ENCODE measurements around the gene RETREG2. TPM values are rescaled to one million over a fixed set of nuclear protein-coding genes. Genes with fewer than 3 reads are reported as not detected.

The RETREG2 gene
- total RNA-seq, 1 experiment from 2014 or later, result 46.7 TPM

GRCh38 chr2:219230059-219230540 is 52.0 kb downstream of the RETREG2 start:
- 0 out of 2 replicates have a peak overlapping the region, but pooled peaks have one; percentile 10 for H3K14ac ChIP-seq (ENCODE audit: insufficient read depth, low read length)
- H4K20me1 ChIP-seq (ENCODE audit: control insufficient read depth, insufficient read depth, insufficient read length), result no peaks in the 10 kb centered on the region
- H2BK20ac ChIP-seq (ENCODE audit: low read depth, low read length, poor library complexity, severe bottlenecking), result no peak overlapping the region
- no peaks in the 10 kb centered on the region for H3K4me1 ChIP-seq (ENCODE audit: insufficient read depth, low read length)
- H2BK15ac ChIP-seq (ENCODE audit: low read depth, low read length), result no peak overlapping the region
- no peak for TF ChIP-seq CTCF (conservative IDR thresholded peaks at IDR 0.05)
- peak overlapping the region; percentile 79 for H3K9ac ChIP-seq (ENCODE audit: extremely low read depth, insufficient read length, low read length)
- Mint-ChIP-seq H3K9me3 (no peaks in the 10 kb centered on the region; a peak in 1 of 5 replicates), H3K27me3 (ENCODE audit: low read depth) (no peaks in the 10 kb centered on the region; the same call in 1 of the 2 replicates), H3K27ac (peak overlapping the region; percentile 99 to 100 (median 99)), H3K4me1 (peaks cover 11% of the 10 kb centered on the region in 2 experiments), H3K4me3 (peak overlapping the region; percentile 96 to 99), H3K36me3 (ENCODE audit: insufficient read depth in 1 of 3, low read depth in 3 of 3) (peaks cover 21 to 54% (median 48%) of the 10 kb centered on the region in 3 experiments)
- H2BK120ac ChIP-seq (ENCODE audit: low read depth, low read length, poor library complexity, severe bottlenecking), result no peak overlapping the region
- H3K79me1 ChIP-seq (ENCODE audit: insufficient read depth, low read depth, low read length, poor library complexity, severe bottlenecking), result no peaks in the 10 kb centered on the region
- no peak overlapping the region for H3K18ac ChIP-seq (ENCODE audit: insufficient read length, low read depth, low read length)
- peak; percentile 51 for DNase-seq
- H3K27ac ChIP-seq (ENCODE audit: insufficient read length, low read depth, low read length), result peak overlapping the region; percentile 29
- H3K4me2 ChIP-seq (ENCODE audit: insufficient read depth, insufficient read length, low read length), result peak overlapping the region; percentile 77
- H3K23me2 ChIP-seq (ENCODE audit: insufficient read length, low read depth, low read length, poor library complexity, severe bottlenecking), result no peaks in the 10 kb centered on the region
- no peak overlapping the region for H4K8ac ChIP-seq (replicated peaks; ENCODE audit: insufficient read length, low read depth, low read length)
- no peak overlapping the region for H2BK12ac ChIP-seq (ENCODE audit: insufficient read length, low read depth, low read length)
- H4K91ac ChIP-seq (ENCODE audit: insufficient read length, low read depth, low read length), result no peak overlapping the region
- no peak overlapping the region for H3T11ph ChIP-seq (ENCODE audit: low read length)
- H3K4ac ChIP-seq (ENCODE audit: low read depth, low read length), result no peak overlapping the region
- H3K9me3 ChIP-seq (ENCODE audit: control insufficient read depth, low read depth, low read length), result no peaks in the 10 kb centered on the region
- H2BK5ac ChIP-seq (ENCODE audit: insufficient read length, low read length), result no peak overlapping the region
- H3K27me3 ChIP-seq (ENCODE audit: insufficient read depth, low read length), result no peaks in the 10 kb centered on the region
- no peak overlapping the region for H3K56ac ChIP-seq (ENCODE audit: insufficient read length, low read depth, low read length)
- no peak overlapping the region for H4K5ac ChIP-seq (ENCODE audit: insufficient read length, low read depth, low read length)
- no peak overlapping the region for H3K23ac ChIP-seq (ENCODE audit: insufficient read length, low read depth, low read length)
- 0 out of 2 replicates have a peak, but pooled peaks cover 2% of the 10 kb centered on the region for H3K79me2 ChIP-seq (ENCODE audit: insufficient read depth, low read length)
- H2AFZ ChIP-seq (ENCODE audit: low read length), result no peak overlapping the region
- no peak overlapping the region for H2AK5ac ChIP-seq (ENCODE audit: insufficient read length, low read length)
- WGBS (ENCODE audit: extremely low coverage, insufficient read length, low lambda C conversion rate), result no CpG with 5 or more reads among the region's 24 CpGs
